Measurements from ENCODE around the gene LSAMP. TPM values are rescaled to one million over a fixed set of nuclear protein-coding genes. Genes with fewer than 3 reads are reported as not detected.

Gene LSAMP
- total and polyA plus RNA-seq, 9 of the 15 experiments (the other 6 are each of a cell fraction or from before 2014, with no cell fraction given) = 0.09 to 0.11 TPM; not detected in 7

DNA sequence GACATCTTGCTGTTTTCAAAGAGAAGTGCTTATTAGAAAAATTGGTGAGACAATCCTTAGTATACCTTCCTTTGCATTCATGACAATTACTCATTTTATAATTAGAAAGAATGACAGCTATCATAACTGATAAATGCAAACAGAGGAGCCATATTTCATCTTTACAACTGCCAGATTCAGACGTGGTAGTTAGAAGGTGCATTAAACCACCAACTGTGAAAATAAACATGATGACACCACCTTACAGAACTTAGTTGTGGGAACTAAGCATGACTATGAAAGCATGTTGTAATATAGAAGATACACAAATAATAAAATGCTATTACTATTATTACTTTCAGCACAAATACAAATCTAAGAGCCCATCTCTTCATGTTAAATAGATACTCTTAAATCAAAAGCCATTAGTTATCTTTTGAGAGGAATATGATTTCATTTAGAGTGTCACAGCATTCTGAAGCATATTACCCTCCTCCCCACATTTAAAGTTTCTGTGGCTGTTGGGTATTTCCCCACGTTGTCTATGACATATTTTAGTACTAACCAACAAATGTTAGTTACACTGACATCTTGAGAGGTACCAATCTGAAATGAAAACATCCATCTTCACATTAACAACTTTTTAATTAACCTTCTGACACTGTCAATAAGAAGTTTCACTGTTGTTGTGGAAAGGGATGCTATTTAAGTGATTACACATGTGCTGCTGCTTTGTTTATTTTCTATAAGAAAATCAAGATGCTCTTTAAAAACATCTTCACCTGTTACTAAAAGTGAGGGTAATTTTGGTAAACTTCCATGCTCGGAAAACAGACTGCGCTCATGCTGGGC, 163.8 kb downstream of the LSAMP start:
- in situ Hi-C loops (cut with MboI) = no loop called here
- POLR2A ChIA-PET = no interaction called here

More for the DNA sequence above, 163.8 kb downstream of the LSAMP start:
- DNase-seq (ENCODE audit: extremely low read depth in 1 of 4, low spot score in 3 of 4) (no peak), ATAC-seq (no peak), FAIRE-seq (no peak)
- Histone ChIP-seq H3K9ac (ENCODE audit: insufficient read depth in 1 of 2, low read depth in 2 of 2, low read length in 2 of 2) (no peak overlapping the region), H3K9me1 (ENCODE audit: control insufficient read depth, insufficient read depth, low read length) (no peaks in the 10 kb centered on the region), H3K27ac (ENCODE audit: extremely low read depth, low read depth, low read length) (no peak overlapping the region), H3K9me3 (replicated peaks; ENCODE audit: control insufficient read depth, insufficient read depth, low read depth, low read length) (no peaks in the 10 kb centered on the region), H2AFZ (ENCODE audit: low read depth, low read length) (no peak overlapping the region), H3K4me3 (no peak overlapping the region), H3K27me3 (ENCODE audit: control insufficient read depth in 2 of 2, insufficient read depth in 2 of 2, low read length in 2 of 2) (no peaks in the 10 kb centered on the region), H3K4me1 (replicated peaks in 1 of 2; ENCODE audit: control insufficient read depth in 2 of 2, insufficient read depth in 2 of 2, low read length in 2 of 2) (no peaks in the 10 kb centered on the region), H3K4me2 (ENCODE audit: insufficient read depth, low read length) (no peak overlapping the region), H3K36me3 (ENCODE audit: control insufficient read depth, insufficient read depth, low read length) (no peaks in the 10 kb centered on the region), H4K20me1 (replicated peaks; ENCODE audit: control insufficient read depth, insufficient read depth, low read length) (no peaks in the 10 kb centered on the region), H3K79me2 (ENCODE audit: control insufficient read depth, insufficient read depth, low read length) (no peaks in the 10 kb centered on the region)
- CTCF ChIA-PET (ENCODE audit: low intra/inter-chr PET ratio) = no interaction called here
- no peak for TF ChIP-seq POLR2H (tag; IDR thresholded peaks at IDR 0.05; ENCODE audit: low read depth)
- no peak for TF ChIP-seq SMAD3 (CRISPR knock-in tag; conservative IDR thresholded peaks at IDR 0.05)
- no peak for TF ChIP-seq FOXJ2 (tag; IDR thresholded peaks at IDR 0.05)
- TF ChIP-seq NCOR1 (IDR thresholded peaks at IDR 0.05) = no peak
- TF ChIP-seq, protein P1, sequence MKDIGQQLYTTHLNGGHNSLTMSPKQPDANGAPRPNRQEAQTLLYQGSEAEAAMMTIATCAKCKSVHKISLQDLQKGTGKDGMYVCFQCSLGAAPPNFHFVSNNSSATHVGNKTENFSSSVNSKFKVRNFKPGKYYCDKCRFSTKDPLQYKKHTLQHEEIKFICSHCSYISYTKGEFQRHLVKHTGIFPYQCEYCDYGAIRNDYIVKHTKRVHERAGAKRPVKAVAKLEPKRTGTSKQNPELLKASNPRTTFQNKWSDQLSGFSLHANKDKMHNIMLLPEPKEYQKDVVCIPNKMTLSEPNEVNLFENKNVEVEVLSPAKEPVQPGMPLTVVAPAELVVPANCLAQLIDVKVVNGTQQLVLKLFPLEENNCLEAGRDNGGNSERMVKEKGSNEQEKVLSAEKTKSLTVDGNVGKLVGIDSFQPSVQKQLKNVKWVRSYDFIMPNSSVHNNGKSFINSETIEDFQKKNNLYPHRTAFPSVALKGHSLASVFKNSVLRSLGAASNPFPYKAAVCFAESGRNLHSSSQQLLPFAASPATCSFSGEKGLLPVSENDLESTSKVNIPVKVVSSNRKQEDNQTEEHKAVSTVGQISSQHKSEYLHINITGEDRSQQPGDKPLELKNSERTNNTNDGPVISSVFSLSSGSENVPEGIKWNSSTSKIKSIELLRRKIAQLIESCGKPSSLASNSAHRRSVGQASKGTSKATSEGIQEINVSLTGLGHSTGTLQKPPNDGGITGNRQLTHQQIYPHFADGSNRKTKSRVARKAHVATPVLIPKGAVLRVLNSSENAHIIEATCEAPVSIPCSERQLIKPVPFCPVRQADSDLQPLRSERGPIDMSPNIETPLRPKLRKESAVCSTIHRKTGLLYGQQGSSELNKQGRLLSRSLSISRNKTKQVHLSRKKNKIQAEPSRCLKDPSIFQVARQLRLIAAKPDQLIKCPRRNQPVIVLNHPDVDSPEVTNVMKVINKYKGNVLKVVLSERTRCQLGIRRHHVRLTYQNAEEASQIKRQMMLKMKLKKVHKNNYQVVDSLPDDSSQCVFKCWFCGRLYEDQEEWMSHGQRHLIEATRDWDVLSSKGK (CRISPR knock-in tag; IDR thresholded peaks at IDR 0.05) = no peak
- TF ChIP-seq, protein P2, sequence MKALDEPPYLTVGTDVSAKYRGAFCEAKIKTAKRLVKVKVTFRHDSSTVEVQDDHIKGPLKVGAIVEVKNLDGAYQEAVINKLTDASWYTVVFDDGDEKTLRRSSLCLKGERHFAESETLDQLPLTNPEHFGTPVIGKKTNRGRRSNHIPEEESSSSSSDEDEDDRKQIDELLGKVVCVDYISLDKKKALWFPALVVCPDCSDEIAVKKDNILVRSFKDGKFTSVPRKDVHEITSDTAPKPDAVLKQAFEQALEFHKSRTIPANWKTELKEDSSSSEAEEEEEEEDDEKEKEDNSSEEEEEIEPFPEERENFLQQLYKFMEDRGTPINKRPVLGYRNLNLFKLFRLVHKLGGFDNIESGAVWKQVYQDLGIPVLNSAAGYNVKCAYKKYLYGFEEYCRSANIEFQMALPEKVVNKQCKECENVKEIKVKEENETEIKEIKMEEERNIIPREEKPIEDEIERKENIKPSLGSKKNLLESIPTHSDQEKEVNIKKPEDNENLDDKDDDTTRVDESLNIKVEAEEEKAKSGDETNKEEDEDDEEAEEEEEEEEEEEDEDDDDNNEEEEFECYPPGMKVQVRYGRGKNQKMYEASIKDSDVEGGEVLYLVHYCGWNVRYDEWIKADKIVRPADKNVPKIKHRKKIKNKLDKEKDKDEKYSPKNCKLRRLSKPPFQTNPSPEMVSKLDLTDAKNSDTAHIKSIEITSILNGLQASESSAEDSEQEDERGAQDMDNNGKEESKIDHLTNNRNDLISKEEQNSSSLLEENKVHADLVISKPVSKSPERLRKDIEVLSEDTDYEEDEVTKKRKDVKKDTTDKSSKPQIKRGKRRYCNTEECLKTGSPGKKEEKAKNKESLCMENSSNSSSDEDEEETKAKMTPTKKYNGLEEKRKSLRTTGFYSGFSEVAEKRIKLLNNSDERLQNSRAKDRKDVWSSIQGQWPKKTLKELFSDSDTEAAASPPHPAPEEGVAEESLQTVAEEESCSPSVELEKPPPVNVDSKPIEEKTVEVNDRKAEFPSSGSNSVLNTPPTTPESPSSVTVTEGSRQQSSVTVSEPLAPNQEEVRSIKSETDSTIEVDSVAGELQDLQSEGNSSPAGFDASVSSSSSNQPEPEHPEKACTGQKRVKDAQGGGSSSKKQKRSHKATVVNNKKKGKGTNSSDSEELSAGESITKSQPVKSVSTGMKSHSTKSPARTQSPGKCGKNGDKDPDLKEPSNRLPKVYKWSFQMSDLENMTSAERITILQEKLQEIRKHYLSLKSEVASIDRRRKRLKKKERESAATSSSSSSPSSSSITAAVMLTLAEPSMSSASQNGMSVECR (CRISPR knock-in tag; IDR thresholded peaks at IDR 0.05) = no peak
- no peak for TF ChIP-seq ZNF282 (CRISPR knock-in tag; IDR thresholded peaks at IDR 0.05)
- no peak for TF ChIP-seq CHD2 (IDR thresholded peaks at IDR 0.05; ENCODE audit: low read depth, low read length)
- TF ChIP-seq ZBTB7A (IDR thresholded peaks at IDR 0.05; ENCODE audit: borderline replicate concordance, control insufficient read depth, low read depth, low read length) = no peak
- TF ChIP-seq RBBP5 (IDR thresholded peaks at IDR 0.05; ENCODE audit: borderline replicate concordance, insufficient read depth, low read length, poor library complexity, severe bottlenecking) = no peak
- intact Hi-C loops (cut with micrococcal nuclease) = no loop called here
- 0% methylated on average over 4 of the region's 4 CpGs for WGBS (ENCODE audit: insufficient coverage, low coverage, missing lambda C conversion rate)
- no TSS peak for BruUV-seq (replicated peaks)
